Right lobe of liver (tissue), 6 donors: ENCODE data around the gene PRMT7. TPM values are rescaled to one million over a fixed set of nuclear protein-coding genes. Genes with fewer than 3 reads are reported as not detected.

ENCODE experiments used
- ATAC-seq, 4 donors: fragments of 200-7000 bp; cut with Tn5 transposase; one replicate each; pipeline ENCODE4 v1.9.1; 2020; ENCODE audit warnings: mild to moderate bottlenecking in 4 of 4, moderate library complexity in 4 of 4
- DNase-seq, 3 donors: peaks; one replicate each; pipeline ENCODE4 v3.0.0-alpha.2; 2020
- H3K27ac ChIP-seq, 3 donors: fragments of 200-600 bp; one replicate each; pipeline ENCODE4 v1.8.0; 2022
- H3K27me3 ChIP-seq, 2 donors: fragments of 200-600 bp; one replicate each; pipeline ENCODE4 v1.8.0; 2022
- H3K36me3 ChIP-seq, 4 donors: fragments of 200-600 bp; sonication (generic) in 1 of 4; one replicate each; pipeline versions ENCODE4 v1.5.1 to v1.8.0; 2017 to 2022; ENCODE audit warnings: control low read depth in 1 of 4
- H3K4me1 ChIP-seq, 4 donors: fragments of 200-600 bp; sonication (generic) in 1 of 4; one replicate each; pipeline versions ENCODE4 v1.5.1 to v1.8.0; 2017 to 2022; ENCODE audit warnings: control low read depth in 1 of 4
- H3K4me3 ChIP-seq, 3 donors: fragments of 200-600 bp; one replicate each; pipeline ENCODE4 v1.8.0; 2022
- H3K9me3 ChIP-seq, 4 donors: fragments of 200-600 bp; sonication (generic) in 1 of 4; one replicate each; pipeline versions ENCODE4 v1.5.1 to v1.8.0; 2017 to 2022; ENCODE audit warnings: control low read depth in 1 of 4
- POLR2A ChIP-seq: fragments of 450-650 bp; IDR thresholded peaks from one replicate; pipeline ENCODE4 v1.6.1; 2017; ENCODE audit warnings: antibody characterized with exemption, mild to moderate bottlenecking
- WGBS: methylation state at CpG from one replicate; pipeline ENCODE4 v1.1.6; 2018; ENCODE audit warnings: low coverage, low lambda C conversion rate; ENCODE audit not compliant: insufficient coverage; ENCODE audit errors: missing lambda C conversion rate; 5-methylcytosine and 5-hydroxymethylcytosine counted together
- intact Hi-C, 2 donors: fragments of 100-400 bp; cut with DNase I; formaldehyde crosslinking; loops; one replicate each; pipeline versions ENCODE4 v1.11.2 to v1.14.1; 2022
- total RNA-seq, 6 experiments: library from RNA; depleted of rRNA in 2 of 6; stranded (reverse); fragments of >200 nt in 2 of 6; fragmentation: NEBNext Ultra II Directional in 3 of 6; extraction: Animal tissue kit (Norgen Biotek cat#: 25700) in 3 of 6; gene quantifications; one replicate each; pipeline versions ENCODE4 v1.1.0 to v1.2.4, GENCODE V29; 2016 to 2023
- TF ChIP-seq, protein P1 (sequence below), 4 donors: fragments of 200-600 bp in 3 of 4; fragments of 450-650 bp in 1 of 4; IDR thresholded peaks; one replicate each; pipeline versions ENCODE4 v1.5.1 to v1.8.0; 2016 to 2022; ENCODE audit warnings: antibody characterized with exemption in 4 of 4, mild to moderate bottlenecking in 2 of 4
- donor health status: DM: no; HTN: yes; CAD: no.
- donor health status: DM: no; HTN: no; CAD: no.
- donor health status: DM: no; HTN: no; CAD: no.
- donor health status: DM: no; HTN: yes; CAD: no.
- donor health status: DM: no; HTN: yes; CAD: no.

PRMT7 gene
- total RNA-seq, 6 experiments from 2014 or later = 13.1 to 28.3 (median 21.1) TPM

DNA sequence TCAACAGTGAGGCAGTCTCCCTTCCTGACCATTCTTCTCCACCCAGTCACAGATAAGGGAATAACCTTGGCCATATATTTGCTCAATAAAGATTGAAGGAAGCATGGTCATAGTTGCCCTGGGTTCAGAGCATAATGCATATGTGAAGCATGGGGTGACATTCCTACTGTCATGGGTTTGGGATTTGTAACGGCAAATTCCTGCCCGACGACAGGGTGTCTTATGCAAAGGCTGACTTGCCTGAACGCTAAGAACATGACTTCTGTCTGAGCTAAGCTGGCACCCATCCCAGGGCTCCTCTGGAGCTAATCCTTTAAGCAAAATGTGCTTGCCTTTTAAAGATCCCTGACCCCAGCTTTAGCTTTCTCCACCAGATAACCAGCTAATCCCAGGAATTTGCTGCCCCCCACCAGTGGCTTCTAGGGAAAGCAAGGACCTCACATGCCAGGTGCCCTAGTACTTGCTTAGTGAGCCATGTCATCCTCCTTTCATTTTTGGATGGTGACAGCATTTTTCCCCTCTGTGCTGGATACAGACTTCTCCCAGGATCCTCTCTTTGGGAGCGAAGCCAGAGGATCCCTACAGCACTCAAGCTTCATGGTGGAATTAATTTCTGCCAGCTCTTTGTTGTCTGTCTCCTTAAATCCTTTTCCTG lies 11.8 kb upstream of the PRMT7 start:
- 88% methylated on average over 1 of the region's 5 CpGs for WGBS
- Histone ChIP-seq H3K36me3 (peaks cover 0 to 45% (median 20%) of the 10 kb centered on the region in 4 donors), H3K4me3 (no peak overlapping the region), H3K9me3 (no peaks in the 10 kb centered on the region), H3K4me1 (no peaks in the 10 kb centered on the region), H3K27ac (no peak overlapping the region), H3K27me3 (no peaks in the 10 kb centered on the region)
- no peak for ATAC-seq
- no peak for TF ChIP-seq POLR2A
- TF ChIP-seq, protein P1, sequence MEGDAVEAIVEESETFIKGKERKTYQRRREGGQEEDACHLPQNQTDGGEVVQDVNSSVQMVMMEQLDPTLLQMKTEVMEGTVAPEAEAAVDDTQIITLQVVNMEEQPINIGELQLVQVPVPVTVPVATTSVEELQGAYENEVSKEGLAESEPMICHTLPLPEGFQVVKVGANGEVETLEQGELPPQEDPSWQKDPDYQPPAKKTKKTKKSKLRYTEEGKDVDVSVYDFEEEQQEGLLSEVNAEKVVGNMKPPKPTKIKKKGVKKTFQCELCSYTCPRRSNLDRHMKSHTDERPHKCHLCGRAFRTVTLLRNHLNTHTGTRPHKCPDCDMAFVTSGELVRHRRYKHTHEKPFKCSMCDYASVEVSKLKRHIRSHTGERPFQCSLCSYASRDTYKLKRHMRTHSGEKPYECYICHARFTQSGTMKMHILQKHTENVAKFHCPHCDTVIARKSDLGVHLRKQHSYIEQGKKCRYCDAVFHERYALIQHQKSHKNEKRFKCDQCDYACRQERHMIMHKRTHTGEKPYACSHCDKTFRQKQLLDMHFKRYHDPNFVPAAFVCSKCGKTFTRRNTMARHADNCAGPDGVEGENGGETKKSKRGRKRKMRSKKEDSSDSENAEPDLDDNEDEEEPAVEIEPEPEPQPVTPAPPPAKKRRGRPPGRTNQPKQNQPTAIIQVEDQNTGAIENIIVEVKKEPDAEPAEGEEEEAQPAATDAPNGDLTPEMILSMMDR (IDR thresholded peaks at IDR 0.05) = no peak
- DNase-seq = no peak
- intact Hi-C loops = no loop called here

DNA sequence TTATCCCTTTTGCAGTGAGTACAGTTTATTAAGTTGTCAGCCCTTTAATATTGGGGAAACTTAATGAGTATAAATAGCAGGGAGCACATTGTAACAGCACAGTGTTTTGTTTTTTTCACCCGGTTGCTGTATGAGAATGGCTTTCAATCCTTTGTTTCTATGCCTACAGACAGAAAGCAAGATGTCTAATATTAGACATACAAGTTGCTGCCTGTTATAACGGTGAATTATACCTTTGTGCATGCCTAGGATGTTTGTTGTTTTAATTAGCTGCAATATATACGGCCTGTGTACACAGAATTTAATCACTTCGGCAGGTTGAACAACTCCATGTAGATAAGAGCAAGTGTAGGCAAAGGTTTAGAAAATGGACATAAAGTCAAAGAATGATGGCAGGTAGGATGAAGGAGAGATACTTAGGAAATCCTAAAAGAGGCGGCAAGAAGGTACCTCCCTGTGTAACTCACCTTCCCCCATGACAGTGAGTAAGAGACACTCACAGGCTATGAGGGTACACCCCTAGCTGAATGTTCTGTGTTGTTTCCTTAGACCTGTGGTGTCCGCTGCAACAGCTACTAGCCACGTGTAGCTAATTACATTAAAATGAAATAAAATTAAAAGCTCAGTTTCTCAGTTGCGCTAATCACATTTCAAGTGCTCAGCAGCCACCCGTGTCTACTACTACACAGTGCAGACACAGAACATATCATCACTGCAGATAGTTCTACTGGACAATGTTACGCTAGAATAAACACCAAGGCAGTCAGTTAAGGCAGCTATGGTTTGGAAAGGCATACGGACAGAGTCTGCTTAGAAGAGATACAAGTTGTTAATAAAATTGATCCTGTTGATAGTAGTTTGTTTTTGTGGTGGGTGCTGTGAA lies 11.0 kb upstream of the PRMT7 start:
- intact Hi-C loops = no loop called here
- Histone ChIP-seq H3K4me3 (no peak overlapping the region), H3K36me3 (peaks cover 0 to 47% (median 22%) of the 10 kb centered on the region in 4 donors), H3K27ac (no peak overlapping the region), H3K27me3 (no peaks in the 10 kb centered on the region), H3K9me3 (no peaks in the 10 kb centered on the region), H3K4me1 (no peaks in the 10 kb centered on the region)
- DNase-seq (no peak), ATAC-seq (no peak)
- 72% methylated on average over 10 of the region's 11 CpGs for WGBS
- TF ChIP-seq, protein P1 (IDR thresholded peaks at IDR 0.05) = no peak

DNA sequence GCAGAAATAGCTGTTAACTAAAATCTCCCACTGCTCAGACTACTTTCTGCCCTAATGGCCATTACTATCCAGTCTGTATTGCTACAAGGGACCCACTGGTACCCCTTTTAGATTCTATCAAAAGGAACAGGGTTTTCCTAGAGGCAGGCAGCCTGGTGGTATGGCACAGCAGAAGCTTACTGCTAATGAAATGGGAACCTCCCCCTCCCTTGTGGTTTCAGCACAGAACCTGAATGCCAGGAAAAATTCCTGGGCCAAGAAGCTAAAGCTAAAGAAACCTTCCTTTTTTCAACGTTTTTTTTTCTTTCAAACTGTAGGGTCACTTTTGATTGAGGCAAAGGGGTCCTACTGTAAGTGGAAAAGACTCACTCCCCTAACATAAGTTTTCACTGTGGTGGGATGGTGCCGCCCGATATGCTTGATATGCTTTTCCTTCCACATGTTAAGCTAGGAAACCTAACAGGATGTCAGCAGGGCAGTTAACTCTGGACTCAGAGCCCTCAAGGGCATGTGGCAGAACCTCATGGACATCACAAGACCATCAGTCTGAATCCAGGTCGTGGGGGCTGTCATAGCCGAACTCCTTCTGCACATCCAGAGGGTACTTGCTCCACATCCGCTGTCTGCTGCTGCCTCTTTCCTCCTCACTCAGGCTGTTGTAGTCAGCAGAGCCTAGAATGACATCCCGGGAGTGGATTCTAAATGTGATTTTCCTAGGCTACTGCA lies 9.9 kb upstream of the PRMT7 start:
- ATAC-seq = no peak
- no peak for TF ChIP-seq POLR2A
- TF ChIP-seq, protein P1 (IDR thresholded peaks at IDR 0.05) = no peak
- H3K4me1 ChIP-seq = no peaks in the 10 kb centered on the region
- no peak for DNase-seq
- H3K27me3 ChIP-seq = no peaks in the 10 kb centered on the region
- H3K9me3 ChIP-seq = no peaks in the 10 kb centered on the region
- intact Hi-C loops = no loop called here
- H3K4me3 ChIP-seq = no peak overlapping the region
- WGBS = 49% methylated on average over 3 of the region's 7 CpGs
- H3K36me3 ChIP-seq = peaks cover 0 to 47% (median 25%) of the 10 kb centered on the region in 4 donors
- H3K27ac ChIP-seq = no peak overlapping the region

DNA sequence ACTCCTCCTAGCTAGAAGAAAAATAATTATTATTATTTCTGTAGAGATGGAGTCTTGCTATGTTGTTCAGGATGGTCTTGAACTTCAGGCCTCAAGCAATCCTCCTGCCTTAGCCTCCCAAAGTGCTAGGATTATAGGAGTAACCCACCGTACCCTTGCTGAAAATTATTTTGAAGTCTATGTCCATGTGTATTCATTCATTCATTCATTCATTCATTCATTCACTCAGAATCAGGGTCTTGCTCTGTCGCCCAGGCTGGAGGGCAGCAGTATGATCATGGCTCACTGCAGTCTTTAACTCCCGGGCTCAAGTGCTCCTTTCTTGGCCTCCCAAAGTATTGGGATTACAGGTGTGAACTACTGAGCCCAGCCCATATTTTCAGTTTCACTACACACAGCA lies 4.2 kb upstream of the PRMT7 start:
- DNase-seq (no peak), ATAC-seq (no peak)
- peaks cover 0 to 16% (median 8%) of the 10 kb centered on the region in 4 donors for H3K4me1 ChIP-seq
- peaks cover 0 to 40% (median 22%) of the 10 kb centered on the region in 4 donors for H3K36me3 ChIP-seq
- intact Hi-C loops = no loop called here
- no peak for TF ChIP-seq POLR2A
- TF ChIP-seq, protein P1 (IDR thresholded peaks at IDR 0.05) = no peak
- H3K27me3 ChIP-seq = no peaks in the 10 kb centered on the region
- 85% methylated on average over 2 of the region's 3 CpGs for WGBS
- no peak overlapping the region for H3K27ac ChIP-seq
- H3K9me3 ChIP-seq = no peaks in the 10 kb centered on the region
- no peak overlapping the region for H3K4me3 ChIP-seq
